HG03439 (cell line): ENCODE data around the gene YJU2.

ENCODE experiments used
- ATAC-seq: cut with Tn5 transposase; IDR thresholded peaks from one replicate; pipeline ENCODE4 v1.9.1; 2021; ENCODE audit warnings: mild to moderate bottlenecking, moderate library complexity; ENCODE audit not compliant: unreplicated experiment

YJU2 gene

GRCh38 chr19:4295972-4296771 lies 49.3 kb downstream of the YJU2 start:
- no peak for ATAC-seq

DNA sequence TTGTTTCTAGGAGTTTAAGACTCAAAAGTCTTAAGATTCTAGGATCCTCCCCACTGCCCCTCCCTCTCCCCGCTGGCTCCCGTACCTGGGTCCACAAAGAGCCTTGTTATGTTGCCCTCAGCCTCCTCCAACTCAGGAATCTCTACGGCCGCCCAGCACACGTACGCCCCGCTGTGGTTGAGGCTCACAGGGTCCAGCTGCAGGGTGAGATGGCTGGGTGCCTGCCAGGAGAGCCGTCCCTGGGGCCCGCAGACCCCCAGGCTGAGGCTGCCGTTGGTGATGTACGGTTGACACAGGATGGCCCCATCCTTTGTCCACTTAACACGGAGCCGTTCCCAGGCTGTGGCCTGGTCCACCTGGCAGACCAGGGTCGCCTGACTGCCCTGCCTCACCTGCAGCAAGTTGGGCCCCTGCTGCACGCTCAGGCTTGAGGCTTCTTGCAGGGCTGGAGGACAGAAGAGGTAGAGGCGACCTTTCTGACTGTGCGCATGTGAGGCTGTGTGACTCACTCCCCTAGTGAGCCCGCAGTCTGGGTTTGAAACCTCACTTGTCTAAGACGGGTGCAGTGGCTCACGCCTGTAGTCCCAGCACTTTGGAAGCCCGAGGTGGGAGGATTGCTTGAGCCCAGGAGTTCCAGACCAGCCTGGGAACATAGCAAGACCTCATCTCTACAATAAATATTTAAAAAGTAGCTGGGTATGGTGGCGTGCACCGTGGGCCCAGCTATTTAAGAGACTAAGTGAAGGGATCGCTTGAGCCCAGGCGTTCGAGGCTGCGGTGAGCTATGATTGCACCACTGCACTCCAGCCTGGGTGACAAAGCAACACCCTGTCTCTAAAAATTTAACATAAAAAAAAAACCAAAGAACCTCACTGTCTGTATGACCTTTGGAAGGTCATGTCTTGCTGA lies 51.3 kb downstream of the YJU2 start:
- no peak for ATAC-seq

DNA sequence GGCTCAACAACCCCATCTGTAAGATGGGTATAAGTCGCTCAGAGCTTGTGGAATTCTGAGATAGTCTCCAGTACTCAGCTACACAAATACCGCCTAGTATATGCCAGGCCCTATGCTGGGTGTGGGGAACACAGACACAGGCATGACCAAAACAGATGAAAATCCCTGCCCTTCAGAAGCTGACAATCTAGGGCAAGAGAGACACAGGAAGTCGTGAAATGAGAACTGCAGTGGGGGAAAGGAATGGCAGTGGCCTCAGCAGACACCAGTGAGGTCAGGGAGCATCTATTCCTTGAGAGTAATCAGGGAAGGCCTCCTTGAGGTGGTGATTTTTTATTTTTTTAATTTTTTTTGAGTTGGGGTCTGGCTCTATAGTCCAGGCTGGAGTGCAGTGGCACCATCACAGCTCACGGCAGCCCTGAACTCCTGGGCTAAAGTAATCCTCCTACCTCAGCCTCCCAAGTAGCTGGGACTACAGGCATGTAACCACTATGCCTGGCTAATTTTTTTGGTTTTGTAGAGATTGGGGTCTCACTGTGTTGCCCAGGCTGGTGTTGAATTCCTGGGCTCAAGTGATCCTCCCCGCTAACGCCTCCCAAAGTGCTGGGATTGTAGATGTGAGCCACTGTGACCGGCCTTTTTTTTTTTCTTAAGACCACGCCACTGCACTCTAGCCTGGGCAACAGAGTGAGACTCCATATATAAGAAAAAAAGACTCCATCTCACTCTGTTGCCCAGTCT lies 52.1 kb downstream of the YJU2 start:
- no peak for ATAC-seq

- ATAC-seq, result no peak
These were observed 53.7 kb downstream of the YJU2 start for GRCh38 chr19:4300589-4300988.

- ATAC-seq, result no peak
These were observed 54.8 kb downstream of the YJU2 start for GRCh38 chr19:4301590-4302242.

- ATAC-seq, result no peak
These were observed 55.4 kb downstream of the YJU2 start, which contains the start of gene TMIGD2 for GRCh38 chr19:4302243-4302640. Gene TMIGD2, minus strand, starts transcription at chr19:4302389. Its CDS starts 4 bp downstream, at chr19:4302385.

DNA sequence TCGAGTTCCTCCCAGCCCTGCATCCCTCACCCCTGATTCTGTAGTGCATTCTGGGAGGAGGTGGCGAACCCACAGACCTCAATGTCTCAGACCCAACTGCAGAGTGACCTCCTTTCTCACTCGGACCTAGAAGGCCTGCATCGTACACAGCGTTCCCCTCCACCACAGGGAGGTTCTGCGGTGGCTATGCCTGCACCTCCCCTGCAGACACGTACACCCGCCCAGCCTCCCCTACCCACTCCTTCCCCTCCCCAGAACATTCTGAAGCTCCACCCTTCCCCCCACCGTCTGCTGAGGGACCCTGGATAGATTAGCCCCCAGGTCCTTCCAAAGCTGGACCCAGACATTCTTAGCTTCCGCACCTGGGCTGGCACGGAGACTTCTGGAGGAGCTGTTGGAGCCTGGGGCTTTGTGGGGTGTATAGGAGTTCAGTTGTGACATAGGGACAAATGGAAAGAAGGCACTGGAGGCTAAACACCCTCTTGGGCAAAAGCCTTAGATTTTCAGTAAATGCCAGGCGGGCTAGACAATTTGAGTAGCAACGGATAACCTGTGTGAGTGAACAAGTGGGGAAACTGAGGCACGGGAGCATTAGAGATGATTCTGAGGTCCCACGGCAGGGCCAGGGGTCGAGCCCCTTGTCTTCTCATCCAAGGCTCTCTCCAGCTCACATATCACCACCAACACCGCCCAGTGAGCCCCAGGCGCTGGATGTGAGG lies 57.1 kb downstream of the YJU2 start:
- ATAC-seq, result no peak

DNA sequence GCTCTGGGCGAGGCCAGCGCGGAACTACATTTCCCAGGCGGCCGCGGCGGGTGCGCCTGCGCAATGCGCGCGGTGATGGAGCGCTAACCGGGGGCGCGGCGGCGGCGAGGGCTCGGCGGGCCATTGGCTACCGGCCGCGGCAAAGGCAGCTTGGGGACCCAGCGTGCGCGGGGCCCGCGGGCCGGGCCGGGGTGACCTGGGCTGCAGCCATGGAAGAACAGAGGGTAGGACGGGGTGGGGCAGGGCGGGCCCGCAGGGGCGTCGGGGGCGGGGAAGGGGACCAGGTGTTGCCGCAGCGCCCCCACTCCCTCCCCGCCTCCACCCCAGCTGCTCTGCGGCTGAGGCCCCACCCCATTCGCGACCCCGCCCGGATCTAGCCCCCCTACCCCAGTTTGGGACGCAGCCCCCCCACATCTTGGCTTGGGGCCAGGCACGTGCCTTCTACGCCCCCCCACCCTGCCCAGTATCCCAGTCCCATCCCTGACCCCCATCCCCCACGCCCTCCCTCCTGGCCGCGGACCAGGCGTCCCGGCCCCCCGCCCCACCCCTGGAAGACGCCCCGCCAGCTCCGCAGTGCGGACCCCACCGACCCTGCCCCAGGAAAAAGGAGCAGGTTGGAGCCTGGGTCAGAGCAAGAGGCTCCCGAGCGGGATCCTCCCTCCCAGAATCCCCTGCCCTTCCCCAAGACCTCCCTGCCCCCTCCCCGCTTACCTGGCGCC lies 57.8 kb downstream of the YJU2 start, which contains the start of gene FSD1:
Gene FSD1 (plus strand): TSS at position 61 of the 719 bp plus-strand sequence. CDS start 149 bp downstream, at position 210.
- no peak for ATAC-seq

GRCh38 chr19:4305257-4305612 lies 58.4 kb downstream of the YJU2 start:
- ATAC-seq, result no peak

GRCh38 chr19:4305659-4306058 lies 58.8 kb downstream of the YJU2 start:
- ATAC-seq, result no peak

GRCh38 chr19:4310247-4311121 lies 63.6 kb downstream of the YJU2 start:
- ATAC-seq, result no peak

DNA sequence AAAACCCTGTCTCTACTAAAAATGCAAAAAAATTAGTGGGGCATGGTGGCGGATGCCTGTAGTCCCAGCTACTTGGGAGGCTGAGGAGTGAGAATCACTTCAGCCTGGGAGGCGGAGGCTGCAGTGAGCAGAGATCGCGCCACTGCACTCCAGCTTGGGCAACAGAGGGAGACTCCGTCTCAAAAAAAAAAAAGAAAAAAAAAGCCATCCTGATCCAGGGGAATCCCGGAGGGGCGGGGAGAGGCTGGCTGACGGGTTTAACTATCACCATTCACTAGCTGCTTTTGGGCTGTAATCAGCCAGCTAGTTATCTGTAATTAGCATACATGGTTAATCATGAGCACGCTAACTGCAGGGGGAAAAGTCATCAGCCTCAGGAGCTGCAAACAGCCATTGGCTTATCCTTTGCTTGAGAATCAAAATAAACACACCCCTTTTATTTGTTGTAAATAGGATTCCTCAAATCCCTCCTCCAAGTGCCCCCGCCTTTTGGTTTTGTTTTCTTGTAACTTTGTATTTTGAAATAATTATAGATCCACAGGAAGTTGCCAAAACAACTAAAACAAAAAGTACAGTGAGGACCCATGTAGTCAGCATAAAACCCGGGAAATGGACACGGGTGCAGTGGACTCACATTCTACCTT lies 67.1 kb downstream of the YJU2 start:
- no peak for ATAC-seq

GRCh38 chr19:4316956-4317355 lies 70.1 kb downstream of the YJU2 start:
- ATAC-seq, result no peak

GRCh38 chr19:4318460-4318859 lies 71.6 kb downstream of the YJU2 start:
- no peak for ATAC-seq
